Lower leg skin (tissue), 3 donors: Measurements from ENCODE around the gene ANAPC16.

Experiments
- CTCF ChIP-seq, 3 donors: fragments of 450-650 bp; IDR thresholded peaks; one replicate each; pipeline ENCODE4 v1.5.1; 2016; ENCODE audit warnings: antibody characterized with exemption in 3 of 3, mild to moderate bottlenecking in 3 of 3, moderate library complexity in 2 of 3
- POLR2A ChIP-seq, 2 donors: fragments of 450-650 bp; IDR thresholded peaks; one replicate each; pipeline ENCODE4 v1.6.1; 2016 to 2017; ENCODE audit warnings: antibody characterized with exemption in 2 of 2, mild to moderate bottlenecking in 1 of 2, moderate library complexity in 1 of 2

DNA sequence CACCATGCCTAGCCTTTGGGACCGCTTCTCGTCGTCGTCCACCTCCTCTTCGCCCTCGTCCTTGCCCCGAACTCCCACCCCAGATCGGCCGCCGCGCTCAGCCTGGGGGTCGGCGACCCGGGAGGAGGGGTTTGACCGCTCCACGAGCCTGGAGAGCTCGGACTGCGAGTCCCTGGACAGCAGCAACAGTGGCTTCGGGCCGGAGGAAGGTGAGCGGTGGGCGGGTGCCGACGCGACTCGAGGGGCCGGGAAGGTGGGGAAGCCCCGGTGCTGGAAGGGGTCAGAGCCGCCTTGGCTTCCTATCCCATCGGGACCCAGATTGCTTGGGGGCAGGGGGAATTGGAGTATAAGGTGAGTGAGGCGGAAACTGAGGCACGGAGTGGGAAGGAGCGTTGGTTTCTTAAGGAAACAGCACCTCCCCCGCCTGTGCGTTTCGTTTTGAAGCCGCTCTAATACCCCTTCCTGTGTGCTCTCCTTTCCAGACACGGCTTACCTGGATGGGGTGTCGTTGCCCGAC is 58.5 kb downstream of the ANAPC16 start:
- TF ChIP-seq POLR2A (IDR thresholded peaks at IDR 0.05): no peak
- TF ChIP-seq CTCF (IDR thresholded peaks at IDR 0.05): no peak
